CD4-positive, CD25-positive, alpha-beta regulatory T cell (primary cell): Measurements from ENCODE around the gene BTG3. TPM values are rescaled to one million over a fixed set of nuclear protein-coding genes. Genes with fewer than 3 reads are reported as not detected.
A peak's percentile ranks its signal among the peaks of the same experiment; 100 is the strongest.

Experiments
- ATAC-seq, 2 donors: fragments of 150-1000 bp; cut with Tn5 transposase; one replicate each; pipeline ENCODE4 v1.10.0; 2021; ENCODE audit warnings: low read depth in 2 of 2, moderate number of reproducible peaks in 2 of 2, moderate library complexity in 1 of 2
- DNase-seq, 3 donors: peaks; one replicate each; pipeline versions ENCODE4 v3.0.0 to v3.0.0-alpha.2; 2012 to 2022; ENCODE audit warnings: mixed read lengths in 1 of 3
- H3K27ac ChIP-seq: one replicate; pipeline ENCODE4 v1.7.0; 2013; ENCODE audit warnings: mild to moderate bottlenecking, low read length; ENCODE audit not compliant: insufficient read depth, poor library complexity, severe bottlenecking
- H3K27me3 ChIP-seq: one replicate; pipeline ENCODE4 v1.7.0; 2013; ENCODE audit warnings: low read length; ENCODE audit not compliant: control insufficient read depth, insufficient read depth
- H3K36me3 ChIP-seq: one replicate; pipeline ENCODE4 v1.7.0; 2013; ENCODE audit warnings: mild to moderate bottlenecking, low read length, moderate library complexity; ENCODE audit not compliant: control insufficient read depth, insufficient read depth
- H3K4me1 ChIP-seq: 2 replicates; pipeline ENCODE4 v1.7.0; 2013; ENCODE audit warnings: mild to moderate bottlenecking, low read length; ENCODE audit not compliant: insufficient read depth, control insufficient read depth, poor library complexity, severe bottlenecking
- H3K4me3 ChIP-seq: one replicate; pipeline ENCODE4 v1.7.0; 2013; ENCODE audit warnings: low read depth, mild to moderate bottlenecking, low read length, moderate library complexity
- H3K9me3 ChIP-seq, 2 experiments: 1 replicate in 1 of 2; 2 replicates in 1 of 2; pipeline ENCODE4 v1.7.0; 2013; ENCODE audit warnings: low read length in 2 of 2, mild to moderate bottlenecking in 1 of 2, moderate library complexity in 1 of 2; ENCODE audit not compliant: control insufficient read depth in 2 of 2
- H3K27ac Mint-ChIP-seq, 3 donors: one replicate each; pipeline ENCODE4 v1.8.0; 2020 to 2022; ENCODE audit warnings: mild to moderate bottlenecking in 3 of 3, mixed read lengths in 3 of 3, moderate library complexity in 2 of 3
- H3K27me3 Mint-ChIP-seq: one replicate; pipeline ENCODE4 v1.8.0; 2022; ENCODE audit warnings: mild to moderate bottlenecking, mixed read lengths
- H3K36me3 Mint-ChIP-seq: one replicate; pipeline ENCODE4 v1.8.0; 2020; ENCODE audit warnings: mixed read lengths
- H3K4me1 Mint-ChIP-seq, 4 donors: one replicate each; pipeline ENCODE4 v1.8.0; 2020 to 2022; ENCODE audit warnings: mixed read lengths in 4 of 4, mild to moderate bottlenecking in 1 of 4
- H3K4me3 Mint-ChIP-seq, 4 donors: one replicate each; pipeline ENCODE4 v1.8.0; 2020 to 2022; ENCODE audit warnings: mild to moderate bottlenecking in 4 of 4, mixed read lengths in 4 of 4, moderate library complexity in 3 of 4
- H3K9me3 Mint-ChIP-seq, 7 donors: one replicate each; pipeline ENCODE4 v1.8.0; 2020 to 2022; ENCODE audit warnings: mixed read lengths in 7 of 7, mild to moderate bottlenecking in 3 of 7, moderate library complexity in 2 of 7
- polyA plus RNA-seq, 4 donors: library from polyadenylated mRNA; unstranded; fragments of 300-500 nt; fragmentation: Illumina TruSeq; gene quantifications; one replicate each; pipeline ENCODE4 v1.2.3, GENCODE V29; 2021
- total RNA-seq: library from RNA; stranded (reverse); gene quantifications from one replicate; pipeline ENCODE4 v1.2.3, GENCODE V29; 2022

Gene BTG3
- total and polyA plus RNA-seq, 5 donors from 2014 or later, result 17.3 to 137 (median 20.2) TPM

GRCh38 chr21:17550671-17551308 lies 61.9 kb downstream of the BTG3 start:
- Histone ChIP-seq H3K36me3 (no peaks in the 10 kb centered on the region), H3K27ac (no peak overlapping the region), H3K27me3 (no peaks in the 10 kb centered on the region), H3K4me1 (no peaks in the 10 kb centered on the region), H3K4me3 (no peak overlapping the region), H3K9me3 (no peaks in the 10 kb centered on the region)
- Mint-ChIP-seq H3K27ac (no peak overlapping the region), H3K4me1 (no peaks in the 10 kb centered on the region), H3K4me3 (no peak overlapping the region), H3K9me3 (no peaks in the 10 kb centered on the region), H3K27me3 (peaks cover 6% of the 10 kb centered on the region), H3K36me3 (peaks cover 5% of the 10 kb centered on the region)
- no peak for ATAC-seq
- no peak for DNase-seq

GRCh38 chr21:17548262-17548661 lies 64.4 kb downstream of the BTG3 start:
- no peak overlapping the region for H3K27ac ChIP-seq
- no peak overlapping the region for H3K4me3 ChIP-seq
- H3K9me3 ChIP-seq, result no peaks in the 10 kb centered on the region
- H3K36me3 Mint-ChIP-seq, result peaks cover 5% of the 10 kb centered on the region
- no peak for ATAC-seq
- peaks cover 0 to 2% (median 0%) of the 10 kb centered on the region in 7 donors for H3K9me3 Mint-ChIP-seq
- H3K27me3 Mint-ChIP-seq, result peaks cover 6% of the 10 kb centered on the region
- H3K27ac Mint-ChIP-seq, result no peak overlapping the region
- H3K4me1 ChIP-seq, result no peaks in the 10 kb centered on the region
- DNase-seq, result peak in 1 of 3 donors; percentile 8
- no peak overlapping the region for H3K4me3 Mint-ChIP-seq
- no peaks in the 10 kb centered on the region for H3K4me1 Mint-ChIP-seq
- no peaks in the 10 kb centered on the region for H3K36me3 ChIP-seq
- H3K27me3 ChIP-seq, result no peaks in the 10 kb centered on the region

GRCh38 chr21:17545007-17545406 lies 67.7 kb downstream of the BTG3 start:
- no peaks in the 10 kb centered on the region for H3K27me3 ChIP-seq
- Mint-ChIP-seq H3K27ac (no peak overlapping the region), H3K27me3 (peaks cover 6% of the 10 kb centered on the region), H3K9me3 (peaks cover 0 to 2% (median 0%) of the 10 kb centered on the region in 7 donors), H3K4me3 (no peak overlapping the region), H3K4me1 (peaks cover 0 to 2% (median 0%) of the 10 kb centered on the region in 4 donors), H3K36me3 (peaks cover 5% of the 10 kb centered on the region)
- no peak for ATAC-seq
- H3K4me3 ChIP-seq, result no peak overlapping the region
- H3K27ac ChIP-seq, result no peak overlapping the region
- no peaks in the 10 kb centered on the region for H3K9me3 ChIP-seq
- no peaks in the 10 kb centered on the region for H3K36me3 ChIP-seq
- no peaks in the 10 kb centered on the region for H3K4me1 ChIP-seq
- no peak for DNase-seq

Other genes with a start within 250 kb of the BTG3 start
- 0.07 TPM for gene CXADR, start 99.9 kb downstream of the BTG3 start, total RNA-seq
- 1 to 10 TPM in 1 of 4 donors, under 1 TPM in 3; 0.13 to 1.1 (median 0.35) TPM for gene CXADR, start 99.9 kb downstream of the BTG3 start, polyA plus RNA-seq
- gene C21orf91, start 206.5 kb upstream of the BTG3 start, total RNA-seq, result 62.8 TPM
- 10 to 100 TPM; 59.3 to 74.6 (median 69.8) TPM for gene C21orf91, start 206.5 kb upstream of the BTG3 start, polyA plus RNA-seq